HEK293 (cell line): ENCODE data around the gene ZMPSTE24.

Experiments
- BCL11B ChIP-seq: fragments of 450-650 bp; formaldehyde crosslinking; IDR thresholded peaks from 2 replicates; pipeline ENCODE4 v1.5.1; 2016; ENCODE audit warnings: low read depth, missing biosample characterization, missing genetic modification characterization
- GLIS1 ChIP-seq: fragments of 450-650 bp; formaldehyde crosslinking; IDR thresholded peaks from 2 replicates; pipeline ENCODE4 v1.5.1; 2016; ENCODE audit warnings: missing biosample characterization, missing genetic modification characterization
- GLIS2 ChIP-seq: fragments of 450-650 bp; formaldehyde crosslinking; IDR thresholded peaks from 2 replicates; pipeline ENCODE4 v1.5.1; 2016; ENCODE audit warnings: missing biosample characterization, missing genetic modification characterization
- HOXD13 ChIP-seq: sonication (generic); formaldehyde crosslinking; IDR thresholded peaks from 2 replicates; pipeline ENCODE4 v1.8.0; 2022; ENCODE audit warnings: missing genetic modification reagents, borderline replicate concordance
- IKZF3 ChIP-seq: fragments of 450-650 bp; IDR thresholded peaks from 2 replicates; pipeline ENCODE4 v1.5.0; 2018; ENCODE audit warnings: missing biosample characterization, mild to moderate bottlenecking, missing genetic modification characterization, moderate library complexity
- KLF1 ChIP-seq: fragments of 450-650 bp; formaldehyde crosslinking; IDR thresholded peaks from 2 replicates; pipeline ENCODE4 v1.5.1; 2016; ENCODE audit warnings: missing biosample characterization, missing genetic modification characterization
- OVOL3 ChIP-seq: fragments of 450-650 bp; formaldehyde crosslinking; IDR thresholded peaks from 2 replicates; pipeline ENCODE4 v1.5.1; 2016; ENCODE audit warnings: missing biosample characterization, missing genetic modification characterization
- SCRT2 ChIP-seq: fragments of 450-650 bp; formaldehyde crosslinking; IDR thresholded peaks from 2 replicates; pipeline ENCODE4 v1.5.1; 2016; ENCODE audit warnings: missing biosample characterization, missing genetic modification characterization
- TSHZ1 ChIP-seq: fragments of 450-650 bp; formaldehyde crosslinking; IDR thresholded peaks from 2 replicates; pipeline ENCODE4 v1.5.1; 2016; ENCODE audit warnings: missing biosample characterization, missing genetic modification characterization, borderline replicate concordance
- YY1 ChIP-seq: fragments of 450-650 bp; formaldehyde crosslinking; IDR thresholded peaks from 2 replicates; pipeline ENCODE4 v1.5.1; 2018; ENCODE audit warnings: missing biosample characterization, missing genetic modification characterization
- ZBTB26 ChIP-seq: fragments of 450-650 bp; formaldehyde crosslinking; optimal IDR thresholded peaks from 2 replicates; pipeline ENCODE3; 2016; ENCODE audit warnings: missing biosample characterization, mild to moderate bottlenecking, missing genetic modification characterization
- ZBTB48 ChIP-seq: fragments of 450-650 bp; formaldehyde crosslinking; IDR thresholded peaks from 2 replicates; pipeline ENCODE4 v1.5.1; 2016; ENCODE audit warnings: missing biosample characterization, missing genetic modification characterization
- ZBTB6 ChIP-seq: fragments of 450-650 bp; formaldehyde crosslinking; IDR thresholded peaks from 2 replicates; pipeline ENCODE4 v1.5.1; 2017; ENCODE audit warnings: missing biosample characterization, missing genetic modification characterization
- ZBTB8A ChIP-seq: fragments of 450-650 bp; formaldehyde crosslinking; IDR thresholded peaks from 2 replicates; pipeline ENCODE4 v1.5.1; 2016; ENCODE audit warnings: missing biosample characterization, missing genetic modification characterization
- ZFP3 ChIP-seq: fragments of 450-650 bp; formaldehyde crosslinking; IDR thresholded peaks from 2 replicates; pipeline ENCODE4 v1.5.1; 2016; ENCODE audit warnings: low read depth, missing biosample characterization, missing genetic modification characterization
- ZFP41 ChIP-seq: fragments of 450-650 bp; formaldehyde crosslinking; IDR thresholded peaks from 2 replicates; pipeline ENCODE4 v1.5.1; 2016; ENCODE audit warnings: missing biosample characterization, missing genetic modification characterization, borderline replicate concordance
- ZNF112 ChIP-seq: fragments of 450-650 bp; formaldehyde crosslinking; IDR thresholded peaks from 2 replicates; pipeline ENCODE4 v1.5.0; 2017; ENCODE audit warnings: missing biosample characterization, missing genetic modification characterization
- ZNF248 ChIP-seq: fragments of 450-650 bp; formaldehyde crosslinking; IDR thresholded peaks from 2 replicates; pipeline ENCODE4 v1.5.1; 2017; ENCODE audit warnings: missing biosample characterization, missing genetic modification characterization
- ZNF335 ChIP-seq: fragments of 450-650 bp; formaldehyde crosslinking; conservative IDR thresholded peaks from 2 replicates; pipeline ENCODE4 v1.5.1; 2016; ENCODE audit warnings: missing biosample characterization, missing genetic modification characterization
- ZNF341 ChIP-seq: fragments of 450-650 bp; formaldehyde crosslinking; IDR thresholded peaks from 2 replicates; pipeline ENCODE4; 2016; ENCODE audit warnings: low read depth, missing biosample characterization, missing genetic modification characterization
- ZNF366 ChIP-seq: fragments of 450-650 bp; formaldehyde crosslinking; conservative IDR thresholded peaks from 2 replicates; pipeline ENCODE4 v1.5.1; 2016; ENCODE audit warnings: missing biosample characterization, missing genetic modification characterization
- ZNF404 ChIP-seq: fragments of 450-650 bp; formaldehyde crosslinking; IDR thresholded peaks from 2 replicates; pipeline ENCODE4 v1.5.1; 2017; ENCODE audit warnings: missing biosample characterization, missing genetic modification characterization
- ZNF423 ChIP-seq: fragments of 450-650 bp; formaldehyde crosslinking; IDR thresholded peaks from 2 replicates; pipeline ENCODE4 v1.5.1; 2016; ENCODE audit warnings: missing biosample characterization, missing genetic modification characterization
- ZNF488 ChIP-seq: fragments of 450-650 bp; formaldehyde crosslinking; IDR thresholded peaks from 2 replicates; pipeline ENCODE4 v1.5.1; 2016; ENCODE audit warnings: missing biosample characterization, missing genetic modification characterization
- ZNF529 ChIP-seq: fragments of 450-650 bp; formaldehyde crosslinking; IDR thresholded peaks from 2 replicates; pipeline ENCODE4 v1.5.1; 2017; ENCODE audit warnings: missing genetic modification characterization, missing biosample characterization; ENCODE audit not compliant: insufficient replicate concordance
- ZNF555 ChIP-seq: fragments of 450-650 bp; formaldehyde crosslinking; conservative IDR thresholded peaks from 2 replicates; pipeline ENCODE4 v1.5.1; 2017; ENCODE audit warnings: missing biosample characterization, mild to moderate bottlenecking, missing genetic modification characterization, inconsistent platforms
- ZNF561 ChIP-seq: fragments of 450-650 bp; IDR thresholded peaks from 2 replicates; pipeline ENCODE4 v1.5.1; 2018; ENCODE audit warnings: missing biosample characterization, missing genetic modification characterization, borderline replicate concordance
- ZNF626 ChIP-seq: fragments of 450-650 bp; sonication (Bioruptor Pico); formaldehyde crosslinking; IDR thresholded peaks from 2 replicates; pipeline ENCODE4 v1.5.1; 2018; ENCODE audit warnings: missing biosample characterization, missing genetic modification characterization, inconsistent platforms
- ZNF658 ChIP-seq: fragments of 450-650 bp; formaldehyde crosslinking; IDR thresholded peaks from 2 replicates; pipeline ENCODE4; 2016; ENCODE audit warnings: missing biosample characterization, missing genetic modification characterization
- TF ChIP-seq, protein P1 (sequence below): IDR thresholded peaks from 2 replicates; pipeline ENCODE4 v1.6.1; 2011; ENCODE audit warnings: mild to moderate bottlenecking, low read depth, low read length, borderline replicate concordance
- TF ChIP-seq, protein P2 (sequence below): fragments of 450-650 bp; formaldehyde crosslinking; IDR thresholded peaks from 2 replicates; pipeline ENCODE4 v1.5.1; 2016; ENCODE audit warnings: missing biosample characterization, missing genetic modification characterization

The ZMPSTE24 gene

GRCh38 chr1:40316595-40317393 lies 58.8 kb downstream of the ZMPSTE24 start, which contains the start of gene COL9A2 (continued):
- TF ChIP-seq ZNF488 (tag by site-specific recombination), result no peak
- TF ChIP-seq ZNF626, result no peak
- peak; percentile 70 for TF ChIP-seq ZNF423 (tag by site-specific recombination)
- no peak for TF ChIP-seq ZBTB6 (tag by site-specific recombination)
- TF ChIP-seq, protein P1, sequence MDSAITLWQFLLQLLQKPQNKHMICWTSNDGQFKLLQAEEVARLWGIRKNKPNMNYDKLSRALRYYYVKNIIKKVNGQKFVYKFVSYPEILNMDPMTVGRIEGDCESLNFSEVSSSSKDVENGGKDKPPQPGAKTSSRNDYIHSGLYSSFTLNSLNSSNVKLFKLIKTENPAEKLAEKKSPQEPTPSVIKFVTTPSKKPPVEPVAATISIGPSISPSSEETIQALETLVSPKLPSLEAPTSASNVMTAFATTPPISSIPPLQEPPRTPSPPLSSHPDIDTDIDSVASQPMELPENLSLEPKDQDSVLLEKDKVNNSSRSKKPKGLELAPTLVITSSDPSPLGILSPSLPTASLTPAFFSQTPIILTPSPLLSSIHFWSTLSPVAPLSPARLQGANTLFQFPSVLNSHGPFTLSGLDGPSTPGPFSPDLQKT, result no peak
- no peak for TF ChIP-seq ZFP3 (tag by site-specific recombination)
- TF ChIP-seq ZNF555, result no peak
- TF ChIP-seq HOXD13, result no peak
- no peak for TF ChIP-seq ZNF248 (tag by site-specific recombination)
- no peak for TF ChIP-seq ZFP41
- no peak for TF ChIP-seq ZNF112 (tag by site-specific recombination)
- TF ChIP-seq, protein P2, sequence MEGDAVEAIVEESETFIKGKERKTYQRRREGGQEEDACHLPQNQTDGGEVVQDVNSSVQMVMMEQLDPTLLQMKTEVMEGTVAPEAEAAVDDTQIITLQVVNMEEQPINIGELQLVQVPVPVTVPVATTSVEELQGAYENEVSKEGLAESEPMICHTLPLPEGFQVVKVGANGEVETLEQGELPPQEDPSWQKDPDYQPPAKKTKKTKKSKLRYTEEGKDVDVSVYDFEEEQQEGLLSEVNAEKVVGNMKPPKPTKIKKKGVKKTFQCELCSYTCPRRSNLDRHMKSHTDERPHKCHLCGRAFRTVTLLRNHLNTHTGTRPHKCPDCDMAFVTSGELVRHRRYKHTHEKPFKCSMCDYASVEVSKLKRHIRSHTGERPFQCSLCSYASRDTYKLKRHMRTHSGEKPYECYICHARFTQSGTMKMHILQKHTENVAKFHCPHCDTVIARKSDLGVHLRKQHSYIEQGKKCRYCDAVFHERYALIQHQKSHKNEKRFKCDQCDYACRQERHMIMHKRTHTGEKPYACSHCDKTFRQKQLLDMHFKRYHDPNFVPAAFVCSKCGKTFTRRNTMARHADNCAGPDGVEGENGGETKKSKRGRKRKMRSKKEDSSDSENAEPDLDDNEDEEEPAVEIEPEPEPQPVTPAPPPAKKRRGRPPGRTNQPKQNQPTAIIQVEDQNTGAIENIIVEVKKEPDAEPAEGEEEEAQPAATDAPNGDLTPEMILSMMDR (tag by site-specific recombination), result peak; percentile 34; the same call in 1 of the 2 replicates
- 0 out of 2 replicates have a peak, but pooled peaks have one; percentile 18 for TF ChIP-seq ZBTB48 (tag by site-specific recombination)
- peak; percentile 81 for TF ChIP-seq ZNF335
- TF ChIP-seq KLF1 (tag by site-specific recombination), result no peak
- peak; percentile 83 for TF ChIP-seq ZBTB8A (tag by site-specific recombination)
- TF ChIP-seq ZNF404 (tag by site-specific recombination), result no peak
- no peak for TF ChIP-seq TSHZ1 (tag by site-specific recombination)
- no peak for TF ChIP-seq ZNF658
- no peak for TF ChIP-seq YY1 (tag by site-specific recombination)
- no peak for TF ChIP-seq ZNF341
- TF ChIP-seq ZNF529, result no peak
- TF ChIP-seq ZBTB26 (tag by site-specific recombination), result peak; percentile 62
- no peak for TF ChIP-seq BCL11B (tag by site-specific recombination)
- no peak for TF ChIP-seq ZNF561 (tag by site-specific recombination)
- no peak for TF ChIP-seq IKZF3
- TF ChIP-seq GLIS1, result peak; percentile 67
- TF ChIP-seq SCRT2 (tag by site-specific recombination), result no peak
- TF ChIP-seq ZNF366, result no peak
- TF ChIP-seq OVOL3, result no peak
- TF ChIP-seq GLIS2, result peak; percentile 49
